ENCODE results near the gene GPR18.
"Not testable (repeated sequence)": the region's sequence is repeated elsewhere in the genome, so short reads cannot be mapped to it uniquely, and the experiment has no call there.

GPR18 gene

GRCh38 chr13:99231721-99232120, 26.5 kb downstream of the GPR18 start:
- ChIA-PET POLR2A (ENCODE audit: low non-redundant PET) (no interaction called here), CTCF (no interaction called here)
- no peak for TF ChIP-seq CTCF (conservative IDR thresholded peaks at IDR 0.05; ENCODE audit: low read depth)
- DNase-seq (ENCODE audit: low spot score): no peak
- H3K27ac ChIP-seq: no peak overlapping the region

GRCh38 chr13:99230991-99231390, 27.2 kb downstream of the GPR18 start:
- POLR2A ChIA-PET (ENCODE audit: low non-redundant PET): no interaction called here
- TF ChIP-seq CTCF (conservative IDR thresholded peaks at IDR 0.05; ENCODE audit: low read depth): no peak
- CTCF ChIA-PET: no interaction called here
- H3K27ac ChIP-seq: no peak overlapping the region
- DNase-seq (ENCODE audit: low spot score): no peak

- POLR2A ChIA-PET (ENCODE audit: low non-redundant PET); DNase-seq (ENCODE audit: low spot score); H3K27ac ChIP-seq: not testable (repeated sequence)
- CTCF ChIA-PET: interaction anchor here (0.7 kb wide), 1 partner anchor 54 kb away, joined by 3 read pairs; no protein-coding TSS in a partner anchor
Measured at GRCh38 chr13:99230588-99230987, 27.6 kb downstream of the GPR18 start.

GRCh38 chr13:99228737-99229691, 29.2 kb downstream of the GPR18 start:
- ChIA-PET CTCF (no interaction called here), POLR2A (ENCODE audit: low non-redundant PET) (interaction anchor here (0.7 kb wide), 1 partner anchor 133 kb away, joined by 4 read pairs; no protein-coding TSS in a partner anchor)
- TF ChIP-seq CTCF (conservative IDR thresholded peaks at IDR 0.05; ENCODE audit: low read depth): no peak
- H3K27ac ChIP-seq: no peak overlapping the region; the same call in 1 of the 2 replicates
- peak; percentile 53 for DNase-seq (ENCODE audit: low spot score)

GRCh38 chr13:99227909-99228688, 30.1 kb downstream of the GPR18 start:
- DNase-seq (ENCODE audit: low spot score): no peak
- POLR2A ChIA-PET (ENCODE audit: low non-redundant PET): interaction anchor here (0.7 kb wide), 1 partner anchor 132 kb away, joined by 4 read pairs; no protein-coding TSS in a partner anchor
- CTCF ChIA-PET: no interaction called here
- TF ChIP-seq CTCF (conservative IDR thresholded peaks at IDR 0.05; ENCODE audit: low read depth): no peak
- H3K27ac ChIP-seq: peak overlapping the region; percentile 54

- no peak for TF ChIP-seq CTCF (conservative IDR thresholded peaks at IDR 0.05; ENCODE audit: low read depth)
- ChIA-PET POLR2A (ENCODE audit: low non-redundant PET) (no interaction called here), CTCF (no interaction called here)
- no peak for DNase-seq (ENCODE audit: low spot score)
- no peak overlapping the region for H3K27ac ChIP-seq
Measured at GRCh38 chr13:99227331-99227900, 30.8 kb downstream of the GPR18 start.
